WTC11 (cell line): Measurements from ENCODE around the gene JAKMIP1.

ENCODE experiments used
- E2F4 ChIP-seq: sonication (generic); formaldehyde crosslinking; IDR thresholded peaks from 2 replicates; pipeline ENCODE4 v1.8.1; 2022; ENCODE audit warnings: low read depth, mild to moderate bottlenecking, moderate library complexity, missing genetic modification reagents, borderline replicate concordance
- ESRRA ChIP-seq: sonication (generic); formaldehyde crosslinking; IDR thresholded peaks from 2 replicates; pipeline ENCODE4 v1.8.1; 2022; ENCODE audit warnings: mild to moderate bottlenecking, missing genetic modification reagents, borderline replicate concordance
- FOXP4 ChIP-seq: sonication (generic); formaldehyde crosslinking; IDR thresholded peaks from 2 replicates; pipeline ENCODE4 v1.8.0; 2022; ENCODE audit warnings: mild to moderate bottlenecking, missing genetic modification reagents
- NFYB ChIP-seq: sonication (generic); formaldehyde crosslinking; conservative IDR thresholded peaks from 2 replicates; pipeline ENCODE4 v1.8.0; 2022; ENCODE audit warnings: low read depth, missing genetic modification reagents
- NR3C1 ChIP-seq: sonication (generic); formaldehyde crosslinking; conservative IDR thresholded peaks from 2 replicates; pipeline ENCODE4 v1.8.1; 2023; ENCODE audit warnings: low read depth, mild to moderate bottlenecking, missing genetic modification reagents
- ZBTB21 ChIP-seq: sonication (generic); formaldehyde crosslinking; IDR thresholded peaks from 2 replicates; pipeline ENCODE4 v1.8.1; 2023; ENCODE audit warnings: mild to moderate bottlenecking, missing genetic modification reagents, borderline replicate concordance
- TF ChIP-seq, protein P1 (sequence below): fragments of 200-600 bp; IDR thresholded peaks from 2 replicates; pipeline ENCODE4 v1.8.0; 2022; ENCODE audit warnings: antibody characterized with exemption
- TF ChIP-seq, protein P2 (sequence below): sonication (generic); formaldehyde crosslinking; IDR thresholded peaks from 2 replicates; pipeline ENCODE4 v1.8.0; 2022; ENCODE audit warnings: mild to moderate bottlenecking, missing genetic modification reagents
- TF ChIP-seq, protein P3 (sequence below): sonication (generic); formaldehyde crosslinking; IDR thresholded peaks from 2 replicates; pipeline ENCODE4 v1.8.0; 2023; ENCODE audit warnings: mild to moderate bottlenecking, missing genetic modification reagents

GRCh38 chr4:6021831-6022606, 178.3 kb downstream of the JAKMIP1 start:
- TF ChIP-seq FOXP4 (CRISPR knock-in tag) (no peak), E2F4 (CRISPR knock-in tag) (no peak), NFYB (no peak), ESRRA (no peak), ZBTB21 (CRISPR knock-in tag) (no peak), NR3C1 (CRISPR knock-in tag) (no peak)
- TF ChIP-seq, protein P1, sequence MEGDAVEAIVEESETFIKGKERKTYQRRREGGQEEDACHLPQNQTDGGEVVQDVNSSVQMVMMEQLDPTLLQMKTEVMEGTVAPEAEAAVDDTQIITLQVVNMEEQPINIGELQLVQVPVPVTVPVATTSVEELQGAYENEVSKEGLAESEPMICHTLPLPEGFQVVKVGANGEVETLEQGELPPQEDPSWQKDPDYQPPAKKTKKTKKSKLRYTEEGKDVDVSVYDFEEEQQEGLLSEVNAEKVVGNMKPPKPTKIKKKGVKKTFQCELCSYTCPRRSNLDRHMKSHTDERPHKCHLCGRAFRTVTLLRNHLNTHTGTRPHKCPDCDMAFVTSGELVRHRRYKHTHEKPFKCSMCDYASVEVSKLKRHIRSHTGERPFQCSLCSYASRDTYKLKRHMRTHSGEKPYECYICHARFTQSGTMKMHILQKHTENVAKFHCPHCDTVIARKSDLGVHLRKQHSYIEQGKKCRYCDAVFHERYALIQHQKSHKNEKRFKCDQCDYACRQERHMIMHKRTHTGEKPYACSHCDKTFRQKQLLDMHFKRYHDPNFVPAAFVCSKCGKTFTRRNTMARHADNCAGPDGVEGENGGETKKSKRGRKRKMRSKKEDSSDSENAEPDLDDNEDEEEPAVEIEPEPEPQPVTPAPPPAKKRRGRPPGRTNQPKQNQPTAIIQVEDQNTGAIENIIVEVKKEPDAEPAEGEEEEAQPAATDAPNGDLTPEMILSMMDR, result no peak
- TF ChIP-seq, protein P2, sequence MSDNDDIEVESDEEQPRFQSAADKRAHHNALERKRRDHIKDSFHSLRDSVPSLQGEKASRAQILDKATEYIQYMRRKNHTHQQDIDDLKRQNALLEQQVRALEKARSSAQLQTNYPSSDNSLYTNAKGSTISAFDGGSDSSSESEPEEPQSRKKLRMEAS (CRISPR knock-in tag), result no peak
- TF ChIP-seq, protein P3, sequence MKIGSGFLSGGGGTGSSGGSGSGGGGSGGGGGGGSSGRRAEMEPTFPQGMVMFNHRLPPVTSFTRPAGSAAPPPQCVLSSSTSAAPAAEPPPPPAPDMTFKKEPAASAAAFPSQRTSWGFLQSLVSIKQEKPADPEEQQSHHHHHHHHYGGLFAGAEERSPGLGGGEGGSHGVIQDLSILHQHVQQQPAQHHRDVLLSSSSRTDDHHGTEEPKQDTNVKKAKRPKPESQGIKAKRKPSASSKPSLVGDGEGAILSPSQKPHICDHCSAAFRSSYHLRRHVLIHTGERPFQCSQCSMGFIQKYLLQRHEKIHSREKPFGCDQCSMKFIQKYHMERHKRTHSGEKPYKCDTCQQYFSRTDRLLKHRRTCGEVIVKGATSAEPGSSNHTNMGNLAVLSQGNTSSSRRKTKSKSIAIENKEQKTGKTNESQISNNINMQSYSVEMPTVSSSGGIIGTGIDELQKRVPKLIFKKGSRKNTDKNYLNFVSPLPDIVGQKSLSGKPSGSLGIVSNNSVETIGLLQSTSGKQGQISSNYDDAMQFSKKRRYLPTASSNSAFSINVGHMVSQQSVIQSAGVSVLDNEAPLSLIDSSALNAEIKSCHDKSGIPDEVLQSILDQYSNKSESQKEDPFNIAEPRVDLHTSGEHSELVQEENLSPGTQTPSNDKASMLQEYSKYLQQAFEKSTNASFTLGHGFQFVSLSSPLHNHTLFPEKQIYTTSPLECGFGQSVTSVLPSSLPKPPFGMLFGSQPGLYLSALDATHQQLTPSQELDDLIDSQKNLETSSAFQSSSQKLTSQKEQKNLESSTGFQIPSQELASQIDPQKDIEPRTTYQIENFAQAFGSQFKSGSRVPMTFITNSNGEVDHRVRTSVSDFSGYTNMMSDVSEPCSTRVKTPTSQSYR (CRISPR knock-in tag), result no peak
